Hepatocyte (in vitro differentiated cells): ENCODE data around the gene SDK1.

ENCODE experiments used
- CTCF ChIP-seq: fragments of 200-600 bp; sonication (generic); IDR thresholded peaks from 2 replicates; pipeline ENCODE4 v1.5.1; 2016; ENCODE audit warnings: antibody characterized with exemption, mild to moderate bottlenecking; ENCODE audit not compliant: poor library complexity
- EZH2 ChIP-seq: fragments of 200-600 bp; sonication (generic); IDR thresholded peaks from 2 replicates; pipeline ENCODE4 v1.6.1; 2016; ENCODE audit warnings: antibody characterized with exemption, mild to moderate bottlenecking, borderline replicate concordance
- EZH2phosphoT487 ChIP-seq: fragments of 200-600 bp; sonication (generic); IDR thresholded peaks from one replicate; pipeline ENCODE4 v1.6.1; 2018; ENCODE audit warnings: antibody characterized with exemption, mild to moderate bottlenecking, low read depth, moderate library complexity; ENCODE audit not compliant: unreplicated experiment, severe bottlenecking

GRCh38 chr7:3649250-3649649 is 348.2 kb downstream of the SDK1 start:
- TF ChIP-seq CTCF (peak; percentile 11), EZH2 (no peak), EZH2phosphoT487 (no peak)
